Gastrocnemius medialis (tissue), 4 donors: ENCODE measurements around the gene TPX2.

ENCODE experiments used
- POLR2A ChIP-seq, 2 donors: fragments of 450-650 bp; IDR thresholded peaks; one replicate each; pipeline ENCODE4 v1.6.1; 2017; ENCODE audit warnings: antibody characterized with exemption in 2 of 2, mild to moderate bottlenecking in 2 of 2, moderate library complexity in 2 of 2
- TF ChIP-seq, protein P1 (sequence below), 5 experiments: fragments of 450-650 bp in 3 of 5; fragments of 200-600 bp in 2 of 5; sonication (generic) in 2 of 5; IDR thresholded peaks in 4 of 5; conservative IDR thresholded peaks in 1 of 5; 1 replicate in 4 of 5; 2 replicates in 1 of 5; pipeline ENCODE4 v1.5.1; 2016 to 2019; ENCODE audit warnings: antibody characterized with exemption in 5 of 5, mild to moderate bottlenecking in 3 of 5, moderate library complexity in 3 of 5

DNA sequence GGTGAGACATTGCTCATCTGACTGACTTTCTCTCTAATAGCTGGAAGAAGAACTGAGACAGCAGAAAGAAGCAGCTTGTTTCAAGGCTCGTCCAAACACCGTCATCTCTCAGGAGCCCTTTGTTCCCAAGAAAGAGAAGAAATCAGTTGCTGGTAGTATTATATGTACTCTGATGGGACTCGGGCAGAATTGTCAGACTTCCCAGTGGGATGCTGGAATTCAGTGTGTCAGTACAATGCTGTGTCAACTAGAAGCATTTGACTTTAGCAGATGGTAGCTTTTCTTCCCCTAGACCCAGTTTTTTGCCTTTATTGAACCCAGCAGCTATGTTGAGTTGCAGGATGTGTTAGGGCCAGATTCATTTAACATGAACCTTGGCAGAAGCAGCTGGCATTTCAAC, 58.3 kb downstream of the TPX2 start:
- TF ChIP-seq, protein P1, sequence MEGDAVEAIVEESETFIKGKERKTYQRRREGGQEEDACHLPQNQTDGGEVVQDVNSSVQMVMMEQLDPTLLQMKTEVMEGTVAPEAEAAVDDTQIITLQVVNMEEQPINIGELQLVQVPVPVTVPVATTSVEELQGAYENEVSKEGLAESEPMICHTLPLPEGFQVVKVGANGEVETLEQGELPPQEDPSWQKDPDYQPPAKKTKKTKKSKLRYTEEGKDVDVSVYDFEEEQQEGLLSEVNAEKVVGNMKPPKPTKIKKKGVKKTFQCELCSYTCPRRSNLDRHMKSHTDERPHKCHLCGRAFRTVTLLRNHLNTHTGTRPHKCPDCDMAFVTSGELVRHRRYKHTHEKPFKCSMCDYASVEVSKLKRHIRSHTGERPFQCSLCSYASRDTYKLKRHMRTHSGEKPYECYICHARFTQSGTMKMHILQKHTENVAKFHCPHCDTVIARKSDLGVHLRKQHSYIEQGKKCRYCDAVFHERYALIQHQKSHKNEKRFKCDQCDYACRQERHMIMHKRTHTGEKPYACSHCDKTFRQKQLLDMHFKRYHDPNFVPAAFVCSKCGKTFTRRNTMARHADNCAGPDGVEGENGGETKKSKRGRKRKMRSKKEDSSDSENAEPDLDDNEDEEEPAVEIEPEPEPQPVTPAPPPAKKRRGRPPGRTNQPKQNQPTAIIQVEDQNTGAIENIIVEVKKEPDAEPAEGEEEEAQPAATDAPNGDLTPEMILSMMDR (IDR thresholded peaks at IDR 0.05 in 4 of 5, conservative IDR thresholded peaks at IDR 0.05 in 1 of 5), result no peak
- no peak for TF ChIP-seq POLR2A (IDR thresholded peaks at IDR 0.05)
